ENCODE results near the gene TBC1D17.

- TF ChIP-seq PATZ1 (CRISPR knock-in tag; IDR thresholded peaks at IDR 0.05; ENCODE audit: borderline replicate concordance) (no peak), OSR1 (CRISPR knock-in tag; IDR thresholded peaks at IDR 0.05) (no peak), TOX (CRISPR knock-in tag; IDR thresholded peaks at IDR 0.05; ENCODE audit: borderline replicate concordance) (no peak), CSDC2 (CRISPR knock-in tag; IDR thresholded peaks at IDR 0.05) (no peak), ISL1 (CRISPR knock-in tag; IDR thresholded peaks at IDR 0.05) (no peak), ZFP3 (CRISPR knock-in tag; IDR thresholded peaks at IDR 0.05) (no peak), SNAI2 (CRISPR knock-in tag; IDR thresholded peaks at IDR 0.05) (no peak)
Observed at GRCh38 chr19:49894011-49894664, 16.6 kb downstream of the TBC1D17 start.

Measured in SK-N-SH treated with all-trans-retinoic acid at 6 μM for 48 hours (cell line).